GM18858 (cell line): ENCODE data around the gene KLHL34.

Experiments used
- ATAC-seq: cut with Tn5 transposase; IDR thresholded peaks from one replicate; pipeline ENCODE4 v1.9.1; 2021; ENCODE audit not compliant: unreplicated experiment

The KLHL34 gene, protein sequence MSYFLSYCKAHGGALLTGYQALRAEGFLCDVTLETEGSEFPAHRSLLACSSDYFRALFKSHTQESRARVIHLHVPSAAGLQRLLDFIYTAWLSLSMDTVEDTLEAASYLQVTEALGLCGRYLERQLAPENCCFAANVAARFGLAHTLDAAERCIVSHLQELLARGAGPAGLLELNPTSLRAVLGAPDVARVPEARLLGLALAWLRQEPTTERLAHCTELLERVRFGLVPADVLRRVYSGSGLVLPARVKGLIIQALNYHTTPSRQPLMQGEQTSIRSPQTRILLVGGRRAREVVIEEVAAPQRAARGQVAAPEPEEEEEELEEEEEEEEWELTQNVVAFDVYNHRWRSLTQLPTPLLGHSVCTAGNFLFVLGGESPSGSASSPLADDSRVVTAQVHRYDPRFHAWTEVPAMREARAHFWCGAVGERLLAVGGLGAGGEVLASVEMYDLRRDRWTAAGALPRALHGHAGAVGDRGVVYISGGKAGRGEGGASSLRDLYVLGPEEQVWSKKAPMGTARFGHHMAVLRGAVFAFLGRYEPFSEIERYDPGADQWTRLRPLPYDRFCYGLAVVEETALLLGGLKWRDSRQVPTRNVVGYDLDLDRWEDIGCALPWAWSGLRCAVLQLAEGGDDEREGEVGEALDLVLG

DNA sequence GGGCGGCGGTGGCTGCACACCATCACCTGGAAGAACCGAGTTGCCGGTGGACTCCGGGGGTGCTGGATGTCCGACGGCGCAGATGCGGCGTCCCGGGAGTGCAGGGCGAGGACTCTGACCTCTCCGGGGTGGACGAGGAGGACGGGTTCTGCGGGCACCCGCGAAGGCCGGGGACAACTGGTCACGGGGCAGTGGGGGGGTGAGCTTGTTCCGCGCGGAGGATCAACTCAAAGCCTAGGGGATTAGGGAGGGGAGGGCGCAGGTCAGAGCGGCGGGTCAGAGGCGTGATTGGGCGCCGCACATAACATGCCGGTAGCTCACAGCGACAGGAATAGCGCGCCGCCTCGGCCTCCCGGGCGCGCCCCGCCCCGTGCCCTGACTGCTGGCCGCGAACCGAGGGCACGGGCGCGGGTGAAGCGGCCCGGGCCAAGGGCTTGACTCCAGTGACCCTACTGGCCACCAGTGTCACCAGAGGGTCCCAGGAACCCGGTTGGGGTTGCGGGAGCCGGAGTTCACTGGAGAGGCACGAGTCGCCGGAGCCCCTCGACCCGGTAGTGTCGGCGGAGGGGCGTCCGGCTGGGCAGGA lies at the start of gene KLHL34:
TSS of gene KLHL34 (minus strand) at position 179 of the 586 bp plus-strand sequence. CDS start 542 bp downstream, outside the sequence.
- no peak for ATAC-seq

DNA sequence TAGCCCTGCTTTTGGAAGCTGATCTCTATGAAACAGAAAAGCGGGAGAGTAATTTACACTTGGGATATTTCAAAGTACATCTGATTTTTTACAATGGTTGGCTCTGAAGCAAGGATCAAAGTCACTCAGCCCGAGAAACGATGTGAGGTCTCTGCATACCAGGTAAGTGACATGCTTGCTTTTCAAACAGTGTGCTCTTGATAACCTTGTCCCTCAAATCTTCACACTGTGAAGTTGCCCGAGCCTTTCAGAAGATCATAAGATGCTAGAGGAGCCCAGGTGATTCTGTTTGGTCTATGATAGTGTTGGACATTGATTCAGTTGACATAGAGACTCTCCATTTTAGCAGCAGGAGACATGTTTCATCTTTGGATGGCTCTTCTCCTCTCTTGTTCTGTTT lies 47.1 kb upstream of the KLHL34 start:
- ATAC-seq: no peak

DNA sequence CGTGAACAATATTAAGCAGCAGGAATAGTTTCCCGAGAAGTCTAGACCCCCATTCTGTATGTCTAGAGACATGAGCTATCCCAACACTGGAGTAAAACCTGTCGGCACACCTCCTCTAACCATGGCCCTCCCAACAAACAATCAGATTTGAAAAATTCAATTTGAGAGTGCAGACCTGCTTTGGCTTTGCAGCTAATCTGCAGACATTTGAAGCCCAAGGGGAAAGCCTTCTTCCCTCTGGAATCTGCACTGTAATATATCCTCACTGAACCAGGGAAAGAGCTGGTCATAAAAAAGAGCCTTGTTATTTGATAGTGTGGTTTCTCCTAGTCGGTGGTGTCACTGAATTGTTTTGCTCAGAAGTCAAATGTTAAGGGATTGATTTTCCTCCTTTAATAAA lies 44.6 kb upstream of the KLHL34 start:
- ATAC-seq: no peak

DNA sequence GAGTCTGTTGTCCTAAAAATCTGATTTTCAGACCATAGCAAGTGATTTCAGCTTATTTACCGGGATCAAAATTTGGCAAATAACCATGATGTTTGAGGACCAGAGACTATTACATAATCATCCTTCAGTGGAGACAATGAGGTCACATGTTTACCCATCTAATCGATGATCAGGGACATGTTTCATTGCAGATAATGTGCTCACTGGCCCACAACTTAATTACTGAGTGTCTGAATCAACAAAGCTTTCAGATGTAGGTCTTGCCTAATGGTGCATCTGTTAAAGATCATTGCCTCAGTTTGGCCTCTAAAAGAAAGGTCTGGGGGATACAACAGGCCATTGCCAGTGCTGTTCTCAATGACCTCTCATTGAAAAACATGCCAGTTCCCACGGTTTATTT lies 42.8 kb upstream of the KLHL34 start:
- ATAC-seq: no peak

DNA sequence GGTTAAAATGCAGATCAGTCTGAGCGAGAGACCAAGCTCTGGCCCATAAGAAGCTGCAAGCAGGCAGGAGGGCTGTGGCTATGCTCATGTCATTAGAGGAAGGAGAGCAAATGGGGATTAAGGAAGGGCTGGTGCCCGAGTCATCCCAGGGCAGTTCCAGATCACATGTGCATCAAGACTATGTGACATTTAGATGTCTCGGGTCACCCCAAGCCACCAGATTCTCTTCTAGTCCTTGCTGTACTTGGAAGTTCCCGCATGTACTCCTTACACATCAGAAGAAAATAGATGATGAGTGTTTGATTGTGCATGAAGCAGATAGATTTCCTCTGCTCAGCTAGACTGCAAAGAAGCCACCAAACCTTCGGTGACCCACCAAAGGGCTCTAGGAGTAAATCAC lies 42.1 kb upstream of the KLHL34 start:
- ATAC-seq: no peak

DNA sequence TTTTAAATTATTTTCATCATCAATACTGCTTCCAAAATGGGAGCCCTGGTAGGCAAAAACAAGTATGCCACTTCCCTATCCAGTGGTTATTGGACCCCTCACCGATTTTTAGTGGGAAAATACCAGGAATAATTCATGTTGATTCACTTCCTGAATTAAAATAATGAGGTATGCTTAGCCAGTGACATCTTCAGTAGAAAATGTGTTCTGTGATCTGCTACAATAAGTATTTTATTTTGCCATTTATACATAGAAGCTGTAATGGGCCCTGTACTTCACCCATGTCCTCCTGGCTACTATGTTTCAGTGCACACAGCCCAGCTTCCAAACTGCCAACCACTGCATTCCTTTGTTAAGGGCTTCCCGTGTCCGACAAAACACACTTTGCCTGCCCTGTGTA lies 41.0 kb upstream of the KLHL34 start:
- no peak for ATAC-seq

DNA sequence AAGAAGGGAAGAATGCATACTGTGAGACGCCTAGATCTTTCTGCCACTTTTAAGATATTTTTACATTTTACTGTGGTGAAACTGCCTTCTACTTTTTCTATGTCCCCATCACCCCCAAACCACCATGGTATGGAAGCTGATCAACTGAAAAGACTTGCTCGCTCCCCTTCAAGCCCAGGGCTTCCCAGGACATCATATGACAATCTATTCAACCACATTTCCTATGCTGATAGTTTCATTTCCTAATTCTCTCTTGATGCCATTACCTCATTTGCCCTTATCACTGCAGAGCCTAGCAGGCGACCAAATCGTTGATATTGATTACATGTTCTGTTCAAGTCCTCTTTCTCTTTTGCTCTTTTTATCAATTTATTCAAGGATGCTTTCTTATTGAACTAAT lies 40.1 kb upstream of the KLHL34 start:
- ATAC-seq: no peak

DNA sequence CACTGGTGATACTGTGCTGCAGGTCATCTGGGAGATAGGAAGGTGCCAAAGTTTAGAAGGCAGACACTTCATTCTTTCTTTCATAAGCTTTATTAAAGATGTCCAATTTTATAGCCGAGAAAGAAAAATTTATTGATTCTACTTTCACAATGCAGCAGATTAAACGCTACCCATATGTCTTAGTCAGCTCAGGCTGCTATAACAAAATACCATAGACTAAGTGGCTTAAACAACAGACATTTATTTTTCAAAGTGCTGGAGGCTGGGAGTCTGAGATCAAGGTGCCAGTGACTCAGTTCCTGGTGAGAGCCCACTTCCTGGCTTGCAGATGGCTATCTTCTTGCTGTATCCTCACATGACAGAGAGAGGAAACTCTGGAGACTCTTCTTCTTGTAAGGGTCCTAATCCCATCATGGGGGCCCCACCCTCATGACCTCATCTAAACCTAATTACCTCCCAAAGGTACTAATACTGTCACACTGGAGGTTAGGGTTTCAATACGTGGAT lies 33.4 kb upstream of the KLHL34 start:
- ATAC-seq: no peak

DNA sequence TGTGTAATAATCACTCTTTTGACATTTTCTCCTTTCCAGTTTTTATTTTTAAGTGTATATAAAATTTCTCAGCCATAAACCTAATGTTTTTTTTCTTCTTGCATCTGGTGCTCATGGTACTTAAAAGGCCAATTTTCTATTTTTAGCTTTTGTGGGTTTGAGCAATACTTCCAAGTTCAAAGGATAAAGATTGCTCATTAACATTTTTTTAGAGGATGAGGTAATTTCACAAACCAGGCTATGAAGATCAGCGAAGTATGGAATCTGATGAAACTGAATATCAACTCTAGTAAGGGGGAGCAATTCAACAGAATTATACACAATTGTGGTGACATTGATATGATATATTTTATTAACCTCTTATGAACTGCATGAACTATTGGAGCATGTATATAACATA lies 25.8 kb upstream of the KLHL34 start:
- ATAC-seq: no peak

DNA sequence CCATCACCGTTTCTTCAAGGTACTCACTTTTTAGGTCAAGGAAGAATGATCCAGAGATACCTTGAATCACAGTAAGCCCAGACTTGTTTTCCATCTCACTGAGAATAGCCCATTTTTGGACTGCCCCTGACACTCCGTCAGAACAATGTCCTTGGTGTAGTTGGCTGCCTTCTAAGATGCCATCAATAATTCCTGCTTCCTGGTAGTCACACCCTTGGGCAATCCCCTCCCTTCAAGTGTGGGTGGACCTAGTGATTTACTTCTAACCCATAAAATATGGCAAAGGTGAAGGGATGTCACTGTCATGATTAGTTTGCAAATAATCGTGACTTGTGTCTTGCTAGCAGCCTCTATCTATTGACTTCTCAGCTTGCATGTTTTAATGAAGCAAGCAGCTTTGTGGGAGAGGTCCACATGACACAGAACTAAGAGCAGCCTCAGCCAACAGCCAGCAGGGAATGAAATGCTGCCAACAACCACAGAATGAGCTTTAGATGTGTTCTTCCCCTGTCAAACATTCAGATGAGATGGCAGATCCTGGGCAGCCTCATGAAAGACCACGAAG lies 20.0 kb upstream of the KLHL34 start:
- no peak for ATAC-seq

DNA sequence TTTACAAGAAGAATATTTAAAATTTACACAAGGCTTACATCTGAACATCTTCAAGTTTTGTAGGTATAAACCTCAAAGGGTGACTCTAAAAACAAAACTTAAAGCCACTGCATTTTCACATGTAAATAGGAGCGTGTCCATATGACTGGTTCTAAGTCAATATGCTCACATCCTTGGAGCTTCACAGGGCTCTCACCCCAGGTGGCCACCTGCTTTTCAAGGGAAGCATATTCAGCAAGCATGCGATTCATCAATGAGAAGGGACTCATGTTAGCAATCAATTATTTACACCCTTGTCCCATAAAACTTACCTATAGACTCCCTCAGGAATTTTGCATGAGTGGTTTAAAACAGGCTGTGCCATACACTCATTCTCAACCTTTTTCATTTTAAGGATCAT lies 17.8 kb upstream of the KLHL34 start:
- no peak for ATAC-seq

DNA sequence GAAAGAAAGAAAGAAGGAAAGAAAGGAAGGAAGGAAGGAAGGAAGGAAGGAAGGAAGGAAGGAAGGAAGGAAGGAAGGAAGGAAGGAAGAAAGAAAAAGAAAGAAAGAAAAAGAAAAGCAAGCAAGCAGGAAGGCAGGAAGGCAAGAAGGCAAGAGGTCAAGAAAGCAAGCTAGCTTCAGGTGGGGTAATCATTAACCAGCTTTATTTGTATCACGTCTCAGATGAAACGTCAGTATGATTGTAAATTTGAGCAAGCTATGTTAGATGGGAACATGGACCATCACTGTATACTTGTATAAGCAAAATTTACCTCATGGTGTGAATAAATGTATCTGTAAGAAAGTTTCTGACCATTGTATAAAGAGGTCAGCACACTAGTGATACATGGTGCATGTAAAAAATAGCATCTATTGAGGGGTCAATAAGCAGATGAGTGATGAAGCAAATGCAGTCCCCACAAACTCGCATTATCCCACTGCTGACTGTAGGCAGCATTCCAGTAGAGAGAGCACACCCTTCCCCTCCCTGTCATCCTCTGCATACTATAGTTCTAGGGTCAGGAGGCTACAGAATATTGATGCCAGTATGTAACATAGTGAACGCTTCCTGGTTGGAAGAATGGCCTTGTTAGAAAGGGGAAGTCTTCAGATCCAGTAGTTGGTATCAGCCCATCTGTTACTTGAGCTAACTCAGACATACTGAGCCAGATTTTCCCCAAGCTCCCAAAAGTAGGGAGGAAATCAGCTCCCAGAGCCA lies 16.5 kb upstream of the KLHL34 start:
- no peak for ATAC-seq

DNA sequence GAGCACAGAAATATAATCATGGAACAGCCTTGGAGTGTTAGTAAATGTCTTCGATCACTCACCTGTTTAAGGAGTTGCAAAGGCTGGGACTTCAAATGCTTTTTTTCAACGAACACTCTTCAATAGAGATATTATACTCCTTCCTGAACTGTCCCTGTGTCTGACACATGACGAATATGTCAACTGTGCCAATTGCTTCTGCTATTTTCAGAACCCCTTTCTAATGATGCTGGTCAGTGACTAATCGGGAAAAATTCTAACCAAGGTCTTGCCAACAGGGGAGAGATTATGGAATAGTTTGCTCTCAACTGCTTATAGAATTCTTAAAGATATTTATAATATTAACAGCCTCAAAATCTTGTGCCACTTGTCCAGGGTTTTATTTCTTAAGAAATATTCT lies 8.5 kb upstream of the KLHL34 start:
- no peak for ATAC-seq

DNA sequence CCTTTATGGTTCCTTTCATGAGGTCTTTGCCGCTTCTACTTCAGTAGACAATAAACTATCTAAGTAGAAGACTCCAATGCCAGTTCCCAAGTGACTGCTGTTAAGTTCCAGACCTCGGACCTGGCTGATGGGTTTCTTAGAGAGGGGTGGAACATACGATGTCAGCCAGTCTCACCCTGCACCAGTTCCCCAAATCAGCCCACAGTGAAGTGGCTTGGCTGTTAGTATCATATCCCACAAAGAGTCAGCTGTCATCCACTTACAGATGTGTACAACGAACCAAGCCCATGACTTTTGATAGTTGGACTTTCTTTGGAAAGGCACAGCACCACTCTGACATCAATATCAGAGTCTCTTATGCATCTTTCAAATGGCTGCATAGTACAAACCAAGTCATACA lies 8.1 kb upstream of the KLHL34 start:
- ATAC-seq: no peak

DNA sequence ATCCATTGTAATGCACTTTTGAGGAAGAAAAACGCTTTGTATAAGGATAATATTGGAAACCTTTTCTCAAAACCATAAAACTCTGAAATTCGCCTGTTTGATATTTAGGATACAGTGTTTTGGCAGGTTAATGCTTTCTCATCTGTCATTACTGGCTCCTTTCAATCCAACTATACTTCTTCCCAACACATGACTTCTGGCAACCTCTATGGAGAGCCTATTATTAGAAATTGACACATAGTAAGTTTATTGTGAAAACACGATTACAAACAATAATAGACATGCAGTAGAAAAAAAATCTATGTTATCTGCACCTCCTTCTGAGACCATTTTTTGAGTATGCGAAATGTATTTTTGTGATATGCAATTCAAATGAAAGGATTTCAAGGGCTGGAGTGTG lies 4.6 kb upstream of the KLHL34 start:
- ATAC-seq: no peak

DNA sequence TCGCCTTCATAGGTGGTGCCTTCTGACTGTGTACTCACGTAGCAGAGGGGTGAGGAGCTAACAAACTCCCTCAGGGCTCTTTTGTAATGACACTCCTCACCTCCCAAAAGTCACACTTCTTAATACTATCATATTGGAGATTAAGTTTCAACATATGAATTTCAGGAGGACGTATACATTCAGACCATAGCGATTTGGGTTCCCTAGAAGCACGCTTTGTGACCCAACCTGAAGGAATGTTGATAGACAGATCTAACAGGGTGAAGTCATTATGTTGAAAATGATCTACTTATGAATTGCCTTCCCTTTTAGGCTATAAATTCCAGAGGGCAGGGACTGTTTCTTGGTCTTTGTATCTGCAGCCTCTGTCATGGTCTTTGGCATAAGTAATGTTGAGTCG lies 3.2 kb upstream of the KLHL34 start:
- ATAC-seq: no peak

DNA sequence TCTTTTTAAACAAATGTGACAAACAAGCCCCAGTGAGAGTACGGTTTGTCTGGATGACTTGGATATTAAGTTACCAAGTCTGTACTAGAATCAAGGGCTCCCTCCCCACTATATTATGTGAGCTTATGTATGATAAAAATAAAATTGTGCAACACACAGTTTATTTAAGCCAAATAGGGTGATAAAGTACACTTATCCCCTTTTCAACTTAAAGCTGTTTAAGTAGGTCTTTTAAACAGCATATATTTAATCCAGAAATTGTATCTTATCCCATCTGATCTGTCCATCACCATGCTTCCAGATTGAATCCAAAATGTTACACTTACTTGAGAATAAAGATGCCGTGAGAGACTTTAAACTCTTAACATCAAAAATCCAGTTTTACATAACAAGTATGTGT lies 2.0 kb upstream of the KLHL34 start:
- ATAC-seq: no peak

DNA sequence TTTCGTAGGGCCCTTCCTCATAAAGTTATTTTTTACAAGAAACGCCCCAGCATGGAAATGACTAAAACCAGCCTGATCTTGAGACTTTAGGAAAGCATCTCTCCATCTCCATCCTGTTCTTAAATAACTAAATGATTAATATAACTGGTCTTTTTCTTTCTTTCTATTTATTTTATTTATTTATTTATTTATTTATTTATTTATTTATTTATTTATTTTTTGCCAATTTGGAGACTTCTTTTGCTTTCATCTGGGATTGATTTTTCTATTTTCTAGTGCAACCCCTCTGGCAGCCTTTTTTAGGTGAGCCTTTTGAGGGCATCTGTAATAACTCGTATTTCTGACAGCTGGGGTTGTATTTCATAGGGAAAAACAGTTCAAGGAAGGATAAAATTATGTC lies 1.2 kb upstream of the KLHL34 start:
- ATAC-seq: no peak

DNA sequence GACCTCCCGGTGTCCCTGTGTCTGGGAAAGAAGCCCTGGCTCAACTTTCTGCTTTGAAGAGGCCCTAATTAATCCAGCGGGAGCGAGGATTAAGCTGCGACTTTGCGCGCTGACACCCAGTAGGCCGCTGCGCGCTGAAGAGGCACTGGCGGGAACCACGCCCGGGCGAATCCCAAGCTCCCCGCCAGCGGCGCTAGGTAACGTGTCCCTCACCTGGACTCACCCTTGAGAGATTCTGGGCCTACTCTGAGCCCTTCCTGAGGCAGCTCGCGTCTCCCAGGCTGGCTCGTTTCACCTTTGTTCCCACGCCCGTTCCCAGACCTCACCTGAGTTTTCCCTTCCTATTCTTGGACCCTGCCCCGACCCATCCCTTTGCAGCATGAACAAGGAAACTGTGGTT lies 616 bp upstream of the KLHL34 start:
- ATAC-seq: no peak

DNA sequence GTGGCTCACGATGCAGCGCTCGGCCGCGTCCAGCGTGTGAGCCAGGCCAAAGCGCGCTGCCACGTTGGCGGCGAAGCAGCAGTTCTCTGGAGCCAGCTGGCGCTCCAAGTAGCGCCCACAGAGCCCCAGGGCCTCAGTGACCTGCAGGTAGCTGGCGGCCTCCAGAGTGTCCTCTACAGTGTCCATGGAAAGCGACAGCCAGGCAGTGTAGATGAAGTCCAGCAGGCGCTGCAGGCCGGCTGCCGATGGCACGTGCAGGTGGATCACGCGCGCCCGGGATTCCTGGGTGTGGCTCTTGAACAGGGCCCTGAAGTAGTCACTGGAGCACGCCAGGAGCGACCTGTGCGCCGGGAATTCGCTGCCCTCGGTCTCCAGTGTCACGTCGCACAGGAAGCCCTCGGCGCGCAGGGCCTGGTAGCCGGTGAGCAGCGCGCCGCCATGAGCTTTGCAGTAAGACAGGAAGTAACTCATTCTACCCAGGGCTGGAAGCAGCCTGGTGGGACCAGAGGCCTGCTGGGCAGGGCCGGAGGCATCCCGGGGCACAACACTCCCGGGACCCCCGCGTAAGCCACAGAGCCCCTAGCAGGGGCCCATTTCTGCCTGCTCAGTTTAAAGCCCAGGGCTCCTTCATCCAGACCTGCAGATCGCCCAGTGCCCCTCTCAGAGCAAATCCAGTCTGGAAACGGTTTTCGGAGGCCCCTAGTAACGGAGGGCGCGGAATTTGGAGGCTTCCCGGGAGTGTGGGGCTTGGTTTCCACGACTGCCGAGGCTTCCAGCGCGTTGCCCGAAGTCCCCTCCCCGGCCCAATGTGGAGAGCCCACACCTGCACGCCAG lies 595 bp downstream of the KLHL34 start:
- ATAC-seq: no peak
